Endothelial cell of coronary artery (primary cell): ENCODE measurements around the gene UBQLN1. TPM values are rescaled to one million over a fixed set of nuclear protein-coding genes. Genes with fewer than 3 reads are reported as not detected.

ENCODE experiments used
- total RNA-seq: library from RNA; depleted of rRNA; stranded (reverse); fragments of >200 nt; gene quantifications from 2 replicates; pipeline ENCODE4 v1.2.3, GENCODE V29; 2014

Gene UBQLN1
- total RNA-seq, result 93.2 and 108 TPM in 2 replicates

DNA sequence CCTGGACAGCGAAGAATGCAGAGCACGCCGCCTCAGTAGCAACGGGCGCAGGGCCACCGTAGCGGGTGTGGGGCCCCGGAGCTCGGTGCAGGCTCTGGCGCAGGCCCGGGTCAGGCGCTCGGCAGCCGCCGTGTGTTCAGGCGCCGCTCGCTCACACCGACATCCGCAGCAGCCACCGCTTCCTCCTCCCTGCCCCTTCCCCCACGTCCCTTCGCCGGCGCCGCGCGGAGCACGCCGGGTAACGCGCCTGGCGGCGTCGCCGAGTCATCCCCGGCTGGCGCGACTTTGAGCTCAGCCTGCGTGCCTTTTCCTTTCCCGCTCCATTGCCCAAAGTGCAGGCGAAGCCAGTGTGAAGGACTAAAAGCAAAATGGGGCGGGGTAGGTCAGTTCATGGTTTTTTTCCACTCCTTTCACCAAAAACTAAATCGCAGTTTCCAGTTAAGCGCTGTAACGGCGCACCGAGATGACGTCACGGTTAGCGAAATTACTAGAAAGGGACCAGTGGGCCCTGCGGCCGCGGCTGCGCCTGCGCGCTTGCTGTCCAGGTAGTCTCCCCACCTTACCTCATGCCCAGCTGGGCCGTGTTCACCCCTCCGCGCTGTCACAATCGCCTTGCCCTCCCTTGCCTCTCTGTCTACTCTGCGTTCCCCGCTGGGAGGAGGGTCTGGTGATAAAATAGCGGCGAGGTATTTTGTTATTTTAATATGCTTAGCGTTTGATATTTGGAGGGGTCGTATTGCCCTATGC lies at the start of gene UBQLN1:
Gene UBQLN1, minus strand, starts transcription at position 191 of the 747 bp plus-strand sequence. CDS start 279 bp downstream, outside the sequence.

DNA sequence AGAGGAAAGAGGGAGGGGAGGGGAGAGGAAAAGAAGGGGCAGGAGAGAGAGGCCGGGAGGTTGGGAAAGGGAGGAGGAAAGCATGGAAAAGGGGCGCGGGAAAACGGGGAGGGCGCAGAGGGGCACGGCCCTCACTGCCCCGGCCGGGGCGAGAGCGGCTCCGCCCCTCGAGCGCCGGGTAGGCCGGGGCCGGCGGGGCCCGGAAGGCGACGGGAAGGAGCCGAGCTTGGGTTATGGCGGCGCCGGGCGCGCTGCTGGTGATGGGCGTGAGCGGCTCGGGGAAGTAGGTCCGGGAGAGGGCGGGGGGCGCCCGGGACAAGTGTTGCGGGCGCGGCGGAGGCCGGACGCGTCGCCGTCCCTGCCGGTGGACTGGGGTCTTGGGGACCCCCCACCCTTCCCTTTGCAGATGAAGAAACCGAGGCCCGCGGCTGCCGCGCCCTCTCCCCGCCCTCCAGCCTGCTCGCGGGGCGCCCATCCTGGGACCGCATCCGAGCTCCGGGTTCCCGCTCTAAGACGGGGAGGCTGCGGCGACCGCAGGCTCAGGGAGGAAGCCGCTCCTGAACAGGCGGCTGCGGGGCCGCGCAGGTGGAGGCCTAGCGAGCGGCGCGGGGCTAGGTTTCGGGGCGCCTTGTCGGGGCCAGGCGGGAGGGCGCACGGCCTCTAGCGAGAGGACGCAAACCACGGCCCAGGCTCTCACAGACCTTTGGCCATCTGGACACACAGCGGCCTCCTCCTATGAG lies 84.6 kb downstream of the UBQLN1 start, which contains the start of gene IDNK:
Gene IDNK, plus strand, starts transcription at position 205 of the 740 bp plus-strand sequence. Its CDS starts 29 bp downstream, at position 234.

Other genes with a start within 250 kb of the UBQLN1 start
- gene FRMD3, start 169.6 kb downstream of the UBQLN1 start, total RNA-seq, result 2.3 and 14.8 TPM in 2 replicates
- gene IDNK, start 84.8 kb downstream of the UBQLN1 start, total RNA-seq, result 2.9 and 4.8 TPM in 2 replicates
- 1.3 and 2.2 TPM in 2 replicates for gene GKAP1, start 109.8 kb upstream of the UBQLN1 start, total RNA-seq
- gene KIF27, start 213.5 kb upstream of the UBQLN1 start, total RNA-seq, result 3.0 and 4.2 TPM in 2 replicates